ENCODE results near the gene NBEAL1. TPM values are rescaled to one million over a fixed set of nuclear protein-coding genes. Genes with fewer than 3 reads are reported as not detected.
"Not testable (repeated sequence)": the region's sequence is repeated elsewhere in the genome, so short reads cannot be mapped to it uniquely, and the experiment has no call there.

NBEAL1 gene
- total RNA-seq, 4 donors from 2014 or later: 20.5 to 24.1 (median 23.1) TPM

GRCh38 chr2:203104273-203104672, 89.6 kb downstream of the NBEAL1 start:
- intact Hi-C loops (cut with DNase I): no loop called here
- DNase-seq (ENCODE audit: extremely low spot score): no peak
- no peak overlapping the region for H3K27ac ChIP-seq (replicated peaks in 1 of 4)
- no peak overlapping the region for H3K4me3 ChIP-seq
- H3K9me3 ChIP-seq: peaks cover 0 to 16% (median 5%) of the 10 kb centered on the region in 4 donors
- TF ChIP-seq, protein P1, sequence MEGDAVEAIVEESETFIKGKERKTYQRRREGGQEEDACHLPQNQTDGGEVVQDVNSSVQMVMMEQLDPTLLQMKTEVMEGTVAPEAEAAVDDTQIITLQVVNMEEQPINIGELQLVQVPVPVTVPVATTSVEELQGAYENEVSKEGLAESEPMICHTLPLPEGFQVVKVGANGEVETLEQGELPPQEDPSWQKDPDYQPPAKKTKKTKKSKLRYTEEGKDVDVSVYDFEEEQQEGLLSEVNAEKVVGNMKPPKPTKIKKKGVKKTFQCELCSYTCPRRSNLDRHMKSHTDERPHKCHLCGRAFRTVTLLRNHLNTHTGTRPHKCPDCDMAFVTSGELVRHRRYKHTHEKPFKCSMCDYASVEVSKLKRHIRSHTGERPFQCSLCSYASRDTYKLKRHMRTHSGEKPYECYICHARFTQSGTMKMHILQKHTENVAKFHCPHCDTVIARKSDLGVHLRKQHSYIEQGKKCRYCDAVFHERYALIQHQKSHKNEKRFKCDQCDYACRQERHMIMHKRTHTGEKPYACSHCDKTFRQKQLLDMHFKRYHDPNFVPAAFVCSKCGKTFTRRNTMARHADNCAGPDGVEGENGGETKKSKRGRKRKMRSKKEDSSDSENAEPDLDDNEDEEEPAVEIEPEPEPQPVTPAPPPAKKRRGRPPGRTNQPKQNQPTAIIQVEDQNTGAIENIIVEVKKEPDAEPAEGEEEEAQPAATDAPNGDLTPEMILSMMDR (IDR thresholded peaks at IDR 0.05): no peak
- TF ChIP-seq POLR2A (IDR thresholded peaks at IDR 0.05; ENCODE audit: low read depth) (no peak), EP300 (IDR thresholded peaks at IDR 0.05) (no peak), POLR2AphosphoS5 (IDR thresholded peaks at IDR 0.05) (no peak)
- peaks cover 18 to 87% (median 60%) of the 10 kb centered on the region in 4 donors for H3K36me3 ChIP-seq
- H3K4me1 ChIP-seq: no peaks in the 10 kb centered on the region
- no peaks in the 10 kb centered on the region for H3K27me3 ChIP-seq

GRCh38 chr2:203105996-203106395, 91.3 kb downstream of the NBEAL1 start:
- no peaks in the 10 kb centered on the region for H3K27me3 ChIP-seq
- no peak for DNase-seq (ENCODE audit: extremely low spot score)
- H3K4me3 ChIP-seq: no peak overlapping the region
- H3K4me1 ChIP-seq: no peaks in the 10 kb centered on the region
- no peak overlapping the region for H3K27ac ChIP-seq (replicated peaks in 1 of 4)
- intact Hi-C loops (cut with DNase I): no loop called here
- peaks cover 0 to 16% (median 5%) of the 10 kb centered on the region in 4 donors for H3K9me3 ChIP-seq
- TF ChIP-seq POLR2AphosphoS5 (IDR thresholded peaks at IDR 0.05) (no peak), EP300 (IDR thresholded peaks at IDR 0.05) (no peak), POLR2A (IDR thresholded peaks at IDR 0.05; ENCODE audit: low read depth) (no peak)
- TF ChIP-seq, protein P1 (IDR thresholded peaks at IDR 0.05): no peak
- peaks cover 18 to 85% (median 59%) of the 10 kb centered on the region in 4 donors for H3K36me3 ChIP-seq

- H3K36me3 ChIP-seq: peaks cover 31 to 86% (median 65%) of the 10 kb centered on the region in 4 donors
- H3K27ac ChIP-seq (replicated peaks in 1 of 4); H3K27me3 ChIP-seq; H3K4me3 ChIP-seq; H3K9me3 ChIP-seq; intact Hi-C loops (cut with DNase I); H3K4me1 ChIP-seq; DNase-seq (ENCODE audit: extremely low spot score): not testable (repeated sequence)
- WGBS: 72% methylated on average over 4 of the region's 4 CpGs
Observed at GRCh38 chr2:203110496-203110895, 95.8 kb downstream of the NBEAL1 start.

DNA sequence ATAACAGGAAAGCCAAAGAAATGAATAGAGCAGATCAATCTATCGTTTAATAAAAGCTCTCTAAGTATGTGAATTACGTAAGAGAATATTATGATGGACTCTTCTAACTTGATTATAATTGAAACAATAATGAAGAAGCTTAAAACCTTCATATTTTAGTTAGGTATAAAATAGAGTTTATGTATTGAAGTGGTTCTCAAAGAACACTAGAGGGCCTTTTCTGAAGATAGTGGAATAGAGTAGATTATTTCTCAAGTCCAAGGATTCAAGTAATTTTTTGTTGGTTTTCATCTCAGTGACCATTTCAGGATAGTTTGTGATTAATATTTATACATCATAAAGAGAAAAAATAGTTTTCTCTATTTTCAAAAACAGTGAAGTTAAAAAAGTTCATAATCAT, 97.7 kb downstream of the NBEAL1 start:
- no peaks in the 10 kb centered on the region for H3K9me3 ChIP-seq
- no peaks in the 10 kb centered on the region for H3K27me3 ChIP-seq
- intact Hi-C loops (cut with DNase I): no loop called here
- H3K36me3 ChIP-seq: peaks cover 30 to 96% (median 69%) of the 10 kb centered on the region in 4 donors
- 98% methylated on average over 2 of the region's 2 CpGs for WGBS
- DNase-seq (ENCODE audit: extremely low spot score): no peak
- H3K4me1 ChIP-seq: no peaks in the 10 kb centered on the region
- no peak overlapping the region for H3K27ac ChIP-seq (replicated peaks in 1 of 4)
- H3K4me3 ChIP-seq: no peak overlapping the region
- TF ChIP-seq POLR2A (IDR thresholded peaks at IDR 0.05; ENCODE audit: low read depth) (no peak), EP300 (IDR thresholded peaks at IDR 0.05) (no peak), POLR2AphosphoS5 (IDR thresholded peaks at IDR 0.05) (no peak)
- TF ChIP-seq, protein P1 (IDR thresholded peaks at IDR 0.05): no peak

GRCh38 chr2:203115201-203115700, 100.6 kb downstream of the NBEAL1 start:
- H3K4me1 ChIP-seq; DNase-seq (ENCODE audit: extremely low spot score); H3K27ac ChIP-seq (replicated peaks in 1 of 4); intact Hi-C loops (cut with DNase I); H3K4me3 ChIP-seq; H3K27me3 ChIP-seq; H3K9me3 ChIP-seq: not testable (repeated sequence)
- H3K36me3 ChIP-seq: peaks cover 13 to 73% (median 48%) of the 10 kb centered on the region in 4 donors
- 100% methylated on average over 7 of the region's 7 CpGs for WGBS

DNA sequence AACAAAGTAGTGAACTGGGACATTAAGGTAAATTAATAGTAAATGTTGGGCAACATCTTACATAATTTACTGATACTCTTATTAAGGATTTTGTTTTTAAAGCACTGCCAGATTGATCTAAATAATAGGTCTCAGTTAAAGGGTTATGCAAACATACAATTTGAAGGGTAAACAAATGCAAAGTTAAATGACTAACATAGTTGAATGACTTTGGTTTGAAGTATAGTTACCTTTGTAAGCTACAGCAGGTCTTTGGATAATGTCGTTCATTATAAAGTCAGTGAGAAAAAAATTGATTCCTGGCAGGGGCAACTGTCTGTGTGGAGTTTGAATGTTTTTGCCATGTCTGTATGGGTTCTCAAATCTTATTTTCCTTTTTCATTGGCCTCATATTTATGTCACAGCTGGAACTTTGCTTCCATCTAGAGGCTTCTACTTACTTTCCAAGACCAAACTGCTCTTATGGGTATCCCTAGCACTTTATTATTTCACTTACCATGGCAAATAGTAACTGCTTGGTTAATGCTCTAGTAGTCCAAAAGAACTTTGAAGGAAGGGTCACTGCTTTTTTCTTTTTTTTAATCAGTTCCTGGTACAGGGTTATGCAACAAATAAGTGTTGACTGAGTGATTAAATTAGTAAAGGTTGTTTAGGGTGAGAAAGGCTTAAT, 107.8 kb downstream of the NBEAL1 start:
- TF ChIP-seq POLR2A (IDR thresholded peaks at IDR 0.05; ENCODE audit: low read depth) (no peak), POLR2AphosphoS5 (IDR thresholded peaks at IDR 0.05) (no peak), EP300 (IDR thresholded peaks at IDR 0.05) (no peak)
- TF ChIP-seq, protein P1 (IDR thresholded peaks at IDR 0.05): peak in 2 of 3 experiments; percentile 7 to 9
- Histone ChIP-seq H3K4me3 (no peak overlapping the region), H3K27me3 (no peaks in the 10 kb centered on the region), H3K4me1 (no peaks in the 10 kb centered on the region), H3K27ac (replicated peaks in 1 of 4) (no peak overlapping the region), H3K36me3 (peaks cover 0 to 68% (median 33%) of the 10 kb centered on the region in 4 donors), H3K9me3 (no peaks in the 10 kb centered on the region)
- no peak for DNase-seq (ENCODE audit: extremely low spot score)
- WGBS: 77% methylated on average over 1 of the region's 1 CpG
- intact Hi-C loops (cut with DNase I): no loop called here
